ENCODE results near the gene FMN2.

DNA sequence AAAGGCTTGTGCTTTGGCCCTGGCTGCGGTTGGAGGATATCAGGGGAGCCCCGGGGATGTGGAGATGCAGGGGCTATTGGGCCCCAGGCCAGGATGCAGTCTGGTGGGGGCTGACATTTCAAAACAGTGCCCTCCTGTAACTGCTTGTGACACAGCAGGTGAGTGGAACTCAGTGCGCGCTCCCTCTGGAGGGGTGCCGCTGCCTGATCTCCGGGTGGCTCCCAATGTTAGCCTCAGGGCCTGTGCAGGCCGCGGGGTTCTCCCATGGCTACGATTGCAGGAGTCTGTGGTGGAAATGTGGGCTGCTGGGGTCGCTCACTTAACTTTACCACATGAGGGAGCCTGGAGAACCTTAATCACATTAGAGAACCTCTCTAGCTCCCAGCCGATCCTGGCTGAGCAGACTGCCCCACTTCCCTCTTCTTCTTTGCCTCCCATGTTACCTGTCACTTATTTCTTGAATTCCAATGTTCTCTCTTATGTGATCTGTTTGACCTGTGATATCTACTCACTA, 163.2 kb downstream of the FMN2 start:
- no peak for TF ChIP-seq POLR2A (IDR thresholded peaks at IDR 0.05; ENCODE audit: low read depth, low read length)
- TF ChIP-seq TAF1 (IDR thresholded peaks at IDR 0.05; ENCODE audit: low read depth, low read length), result no peak
- no peak for TF ChIP-seq POLR2AphosphoS5 (IDR thresholded peaks at IDR 0.05; ENCODE audit: low read depth, low read length)
- TF ChIP-seq POU2F2 (IDR thresholded peaks at IDR 0.05; ENCODE audit: low read depth, low read length), result no peak
- no peak for TF ChIP-seq SPI1 (IDR thresholded peaks at IDR 0.05; ENCODE audit: low read depth, low read length)
- no peak for TF ChIP-seq PAX5 (IDR thresholded peaks at IDR 0.05; ENCODE audit: insufficient read depth, low read length, severe bottlenecking)

Measured in GM12891 (cell line).